GM18519 (cell line): ENCODE data around the gene PPP2R2D.
"Not testable (repeated sequence)": the region's sequence is repeated elsewhere in the genome, so short reads cannot be mapped to it uniquely, and the experiment has no call there.

Experiments used
- ATAC-seq: cut with Tn5 transposase; IDR thresholded peaks from one replicate; pipeline ENCODE4 v1.9.1; 2021; ENCODE audit warnings: mild to moderate bottlenecking, moderate library complexity; ENCODE audit not compliant: unreplicated experiment, low FRiP score

PPP2R2D gene

DNA sequence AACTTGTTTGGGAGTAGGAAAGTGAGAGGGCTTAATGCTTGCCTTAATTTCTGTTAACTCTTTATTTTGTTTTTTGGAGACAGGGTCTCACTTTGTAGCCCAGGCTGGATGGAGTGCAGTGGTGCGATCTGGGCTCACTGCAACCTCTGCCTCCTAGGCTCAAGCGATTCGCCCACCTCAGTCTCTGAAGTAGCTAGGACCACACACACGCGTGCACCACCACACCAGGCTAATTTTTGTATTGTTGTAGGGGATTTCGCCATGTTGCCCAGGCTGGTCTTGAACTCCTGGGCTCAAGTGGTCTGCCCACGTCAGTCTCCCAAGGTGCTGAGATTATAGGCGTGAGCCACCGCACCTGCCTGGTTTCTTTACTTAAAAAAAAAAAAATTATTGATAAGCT, 1.9 kb downstream of the PPP2R2D start:
- no peak for ATAC-seq

DNA sequence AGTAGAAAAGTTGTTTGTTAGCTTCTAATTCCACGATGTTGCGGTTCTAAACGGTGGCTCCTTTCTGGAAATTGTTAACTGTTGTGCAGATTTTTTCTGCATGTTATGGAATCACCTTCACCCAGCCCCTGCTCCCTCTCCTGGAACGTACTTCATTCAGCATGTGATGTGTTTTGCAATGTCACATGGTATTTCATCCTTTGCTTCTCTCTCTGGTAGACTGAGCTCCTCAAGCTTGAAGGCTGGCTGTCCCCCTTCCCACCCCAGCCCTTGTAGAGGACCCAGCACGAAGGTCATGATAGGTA, 4.4 kb downstream of the PPP2R2D start:
- no peak for ATAC-seq

DNA sequence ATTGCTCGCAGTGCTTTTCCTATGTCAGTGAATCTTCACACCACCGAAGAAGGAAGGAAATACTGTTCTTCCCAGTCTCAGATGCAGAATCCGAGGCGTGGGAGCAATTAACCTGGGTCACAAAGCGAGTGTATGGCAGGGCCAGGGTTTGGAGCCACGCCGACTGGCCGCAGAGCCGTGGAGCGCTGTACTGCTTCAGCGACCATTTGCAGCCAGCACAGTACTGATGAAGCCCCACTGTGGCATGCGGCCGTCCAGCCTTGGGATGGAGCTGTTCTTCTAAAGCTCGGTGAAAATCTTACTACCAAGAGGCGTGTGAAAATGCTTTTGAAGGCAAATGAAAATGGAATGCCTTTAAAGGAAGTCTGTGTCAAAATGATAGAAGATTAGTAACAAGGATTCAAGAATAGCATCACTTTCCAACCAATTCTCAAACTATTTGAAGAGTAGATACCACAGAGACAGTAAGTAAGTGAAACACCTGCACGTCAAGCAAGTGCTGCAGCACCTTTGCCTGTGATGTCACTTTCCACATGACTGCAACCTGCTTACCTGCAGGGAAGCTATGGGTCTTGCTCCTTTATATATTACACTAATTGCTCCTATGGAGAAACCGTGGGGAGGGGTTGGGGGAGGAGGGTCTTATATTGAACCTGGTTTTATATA, 4.9 kb downstream of the PPP2R2D start:
- no peak for ATAC-seq

DNA sequence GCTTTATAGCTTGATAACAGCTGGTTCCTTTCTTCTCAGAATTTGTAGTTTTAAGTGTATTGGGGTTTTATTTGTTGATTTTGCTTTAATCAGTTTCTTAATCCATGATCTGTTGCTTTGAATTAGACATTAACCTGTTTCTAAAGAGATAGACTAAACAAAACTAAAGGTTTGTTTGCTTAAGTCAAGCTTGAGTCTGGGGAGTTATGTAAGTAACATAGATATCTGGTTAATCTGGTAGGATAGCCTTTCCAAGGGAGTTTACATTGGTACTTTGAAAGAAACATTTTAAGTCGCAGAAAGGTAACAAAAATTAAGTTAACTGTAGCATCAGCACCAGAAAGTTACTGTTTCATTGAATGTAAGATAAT, 5.4 kb downstream of the PPP2R2D start:
- ATAC-seq: no peak

DNA sequence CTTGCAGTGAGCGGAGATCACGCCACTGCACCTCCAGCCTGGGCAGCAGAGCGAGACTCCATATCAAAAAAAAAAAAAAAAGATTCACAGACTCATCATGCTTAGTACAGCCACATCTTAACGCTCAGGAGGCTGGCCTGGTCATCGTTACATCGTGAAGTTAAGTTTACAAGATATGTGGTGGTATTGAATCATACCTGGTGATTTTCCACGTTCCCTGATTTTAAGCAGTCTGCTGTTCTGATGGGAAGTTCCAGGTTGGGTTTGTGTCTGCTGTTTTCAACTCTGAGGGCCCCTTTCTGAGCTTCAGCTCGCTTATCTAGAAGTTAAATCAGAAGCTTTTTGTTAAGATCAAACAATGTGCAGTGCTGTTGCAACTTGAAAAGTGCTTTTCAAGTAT, 6.9 kb downstream of the PPP2R2D start:
- no peak for ATAC-seq

DNA sequence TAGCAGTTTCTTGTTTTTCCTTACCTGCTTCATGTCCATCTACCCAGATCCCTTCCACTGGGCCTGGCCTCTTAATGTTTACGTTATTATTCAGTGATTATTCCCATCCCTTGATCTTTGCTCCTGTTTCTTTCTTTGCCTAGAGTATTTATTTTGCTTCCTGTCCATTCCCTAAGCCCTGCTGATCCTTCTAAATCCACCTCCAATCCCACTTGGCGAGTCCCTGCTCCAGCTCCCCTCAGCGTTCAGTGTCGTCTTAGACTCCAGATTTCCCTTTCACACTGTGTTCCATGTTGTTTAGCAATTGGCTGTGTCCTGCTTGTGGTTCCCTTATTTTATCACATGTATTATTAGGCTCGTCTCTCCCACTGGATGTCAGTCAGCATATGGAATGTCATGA, 7.3 kb downstream of the PPP2R2D start:
- no peak for ATAC-seq

DNA sequence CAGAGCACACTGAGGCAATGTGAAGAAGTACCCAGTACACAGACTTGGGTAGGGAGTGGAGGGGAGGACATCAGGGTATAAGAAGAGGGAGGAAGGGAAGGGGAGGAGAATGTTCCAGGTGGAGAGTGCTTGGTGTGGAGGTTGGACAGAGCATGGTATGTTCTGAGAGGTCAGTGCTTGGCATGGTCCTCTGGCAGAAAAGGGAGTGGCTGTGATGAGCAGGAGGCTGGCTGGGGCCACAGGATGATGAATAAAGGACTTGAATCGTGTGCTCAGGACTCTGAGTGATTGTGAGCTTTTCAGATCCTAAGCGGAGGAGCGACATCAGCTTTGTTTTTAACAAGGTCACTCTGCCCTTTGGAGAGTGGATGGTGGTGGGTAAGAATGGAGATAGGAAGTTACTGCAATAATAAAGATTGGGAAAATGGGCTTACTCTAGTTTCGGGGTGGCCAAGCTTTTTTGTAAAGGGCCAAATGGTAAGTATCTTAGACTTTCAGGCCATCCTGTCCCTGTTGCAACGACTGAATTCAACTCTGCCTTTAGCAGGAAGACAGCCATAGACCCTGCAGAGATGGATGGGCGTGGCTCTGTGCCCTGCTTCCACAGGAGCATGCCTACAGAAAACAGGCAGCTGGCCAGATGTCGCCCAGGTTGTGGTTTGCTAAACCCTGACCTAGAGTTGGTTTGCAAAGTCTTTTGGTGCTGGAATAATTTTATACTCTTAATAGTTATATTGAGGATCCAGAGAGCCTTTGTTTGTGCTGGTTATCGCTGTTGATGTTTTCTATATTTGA, 8.4 kb downstream of the PPP2R2D start:
- no peak for ATAC-seq

DNA sequence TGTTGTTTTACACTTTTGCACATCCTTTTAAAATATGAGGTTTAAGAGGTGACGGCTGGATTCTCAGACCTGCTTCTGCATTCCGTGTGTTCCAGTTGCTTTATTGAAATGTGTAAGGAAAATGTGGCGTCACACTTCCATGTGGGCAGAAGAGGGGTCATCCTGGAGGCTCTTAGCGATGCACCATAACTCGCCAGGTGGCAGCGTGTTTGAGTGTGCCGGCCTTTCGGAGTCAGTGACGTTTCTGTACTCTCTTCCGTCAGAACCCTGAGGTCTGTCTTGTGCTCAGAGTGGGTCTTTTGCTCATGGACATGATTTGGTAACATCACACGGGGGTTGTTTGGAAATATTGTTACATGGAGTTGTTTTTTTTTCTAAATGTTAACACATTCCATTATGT, 9.1 kb downstream of the PPP2R2D start:
- no peak for ATAC-seq

DNA sequence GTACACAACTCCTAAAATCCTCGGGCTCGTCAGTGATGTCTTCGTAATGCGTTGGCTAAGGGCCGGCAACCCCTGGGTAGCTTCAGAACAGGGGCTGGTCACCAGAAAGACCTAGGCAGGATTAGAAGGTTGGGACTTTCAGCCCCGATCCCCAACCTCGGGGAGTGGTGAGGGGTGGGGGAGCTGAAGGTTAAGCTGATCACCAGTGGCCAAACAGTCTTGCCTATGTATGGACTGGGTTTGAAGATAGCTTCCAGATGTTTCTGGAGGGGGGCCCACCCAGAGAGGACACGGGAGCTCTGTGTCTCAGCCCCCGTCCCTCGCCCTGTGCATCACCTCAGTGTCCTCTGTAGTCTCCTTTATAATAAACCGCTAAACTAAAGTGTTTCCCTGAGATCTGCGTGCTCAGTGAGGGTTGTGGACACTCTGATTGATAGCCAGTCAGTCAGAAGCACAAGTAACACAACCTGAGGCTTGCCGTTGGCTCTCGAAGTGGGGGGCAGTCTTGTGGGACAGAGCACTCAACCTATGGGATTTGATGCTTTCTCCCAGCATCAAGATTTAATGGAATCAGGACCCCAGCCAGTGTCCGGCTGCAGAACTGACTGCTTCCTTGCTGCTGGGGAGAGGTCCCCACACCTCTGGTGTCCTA, 10.0 kb downstream of the PPP2R2D start:
- ATAC-seq: no peak

DNA sequence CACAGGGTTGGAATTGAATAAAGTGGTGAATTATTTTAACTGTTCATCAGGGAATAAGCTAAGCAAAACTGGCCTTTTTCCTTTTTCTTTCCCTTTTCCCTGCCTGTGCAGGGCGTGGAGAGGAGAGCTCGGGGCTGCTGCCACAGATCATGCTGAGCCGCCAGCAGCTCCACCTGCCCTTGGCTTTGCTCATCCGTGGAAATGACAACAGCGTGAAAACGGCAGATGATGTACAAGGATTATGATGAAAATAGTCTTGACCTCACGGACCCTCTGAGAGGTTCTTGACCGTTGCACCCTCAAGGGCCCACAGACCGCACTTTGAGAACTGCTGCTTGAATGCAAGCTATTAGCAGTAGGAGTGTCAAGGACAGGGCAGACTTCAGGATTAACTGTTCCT, 10.6 kb downstream of the PPP2R2D start:
- ATAC-seq: no peak

DNA sequence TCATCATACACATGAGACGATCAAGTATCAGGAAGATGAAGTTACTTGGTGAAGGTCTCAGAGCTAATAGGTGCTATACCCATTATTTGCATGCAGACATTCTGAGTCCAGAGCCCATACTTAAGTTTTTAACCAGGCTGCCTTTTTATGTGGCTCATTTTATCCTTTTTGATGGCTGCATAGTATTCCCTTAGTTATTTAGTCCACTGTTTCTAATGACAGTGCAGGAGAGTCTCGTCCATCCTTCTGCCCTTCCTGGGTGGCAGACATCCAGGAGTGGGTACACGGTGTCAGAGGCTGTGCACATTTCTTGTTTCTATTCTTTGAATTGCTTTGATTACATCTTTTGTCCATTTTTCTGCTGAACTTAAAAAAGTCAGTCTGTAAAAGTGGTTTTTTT, 11.8 kb downstream of the PPP2R2D start:
- ATAC-seq: no peak

DNA sequence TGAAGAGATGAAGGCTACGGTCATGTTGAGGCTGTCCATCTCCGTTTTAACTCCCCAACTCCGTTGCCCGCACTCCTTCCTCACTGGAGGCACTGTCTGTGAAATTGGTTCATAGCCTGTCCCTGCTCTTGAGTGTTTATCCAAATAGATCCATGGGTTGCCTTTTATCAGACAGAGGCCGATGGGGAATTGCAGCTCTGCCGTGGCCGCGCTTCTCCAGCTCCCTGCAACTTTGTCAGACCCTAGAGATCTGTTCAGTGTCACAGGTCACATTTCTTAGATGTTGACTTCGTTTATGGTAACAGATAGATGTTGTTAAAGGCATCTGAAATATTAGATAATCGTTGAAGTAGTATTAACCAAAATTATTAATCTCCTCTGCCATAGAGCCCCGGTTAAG, 14.7 kb downstream of the PPP2R2D start:
- no peak for ATAC-seq

DNA sequence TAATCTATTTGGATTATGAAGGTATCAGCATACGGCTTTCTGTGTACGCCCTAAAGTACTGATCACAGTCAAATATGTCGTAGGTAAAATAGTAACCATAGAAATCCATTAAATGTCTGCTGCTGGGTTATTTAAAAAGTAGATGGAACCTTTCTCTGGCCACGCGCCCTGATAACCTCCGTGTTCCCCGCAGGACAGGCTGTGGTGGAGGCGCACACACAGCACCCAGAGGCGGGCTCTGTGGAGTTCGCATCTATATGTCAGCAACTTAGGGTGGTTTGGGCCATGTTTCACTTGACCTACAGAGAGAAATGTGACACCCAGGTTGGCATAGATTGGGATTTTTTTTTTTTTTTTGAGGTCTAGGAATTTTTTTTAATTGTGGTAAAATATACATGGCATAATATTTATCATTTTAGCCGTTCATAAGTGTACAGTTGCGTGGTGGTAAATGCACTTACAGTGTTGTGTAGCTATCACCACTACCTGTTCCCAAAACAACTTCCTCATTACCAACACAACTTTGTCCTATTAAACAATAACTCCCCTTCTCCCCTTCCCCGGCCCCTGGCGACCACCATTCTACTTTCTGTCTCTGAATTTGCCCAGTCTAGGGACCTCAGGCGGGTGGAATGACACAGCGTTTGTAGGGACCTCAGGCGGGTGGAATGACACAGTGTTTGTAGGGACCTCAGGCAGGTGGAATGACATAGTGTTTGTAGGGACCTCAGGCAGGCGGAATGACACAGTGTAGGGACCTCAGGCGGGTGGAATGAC, 15.4 kb downstream of the PPP2R2D start:
- ATAC-seq: no peak

DNA sequence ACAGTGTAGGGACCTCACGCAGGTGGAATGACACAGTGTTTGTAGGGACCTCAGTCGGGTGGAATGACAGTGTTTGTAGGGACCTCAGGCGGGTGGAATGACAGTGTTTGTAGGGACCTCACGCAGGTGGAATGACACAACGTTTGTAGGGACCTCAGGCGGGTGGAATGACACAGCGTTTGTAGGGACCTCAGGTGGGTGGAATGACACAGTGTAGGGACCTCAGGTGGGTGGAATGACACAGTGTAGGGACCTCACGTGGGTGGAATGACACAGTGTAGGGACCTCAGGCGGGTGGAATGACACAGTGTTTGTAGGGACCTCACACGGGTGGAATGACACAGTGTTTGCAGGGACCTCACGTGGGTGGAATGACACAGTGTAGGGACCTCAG, 16.0 kb downstream of the PPP2R2D start:
- ATAC-seq: not testable (repeated sequence)

DNA sequence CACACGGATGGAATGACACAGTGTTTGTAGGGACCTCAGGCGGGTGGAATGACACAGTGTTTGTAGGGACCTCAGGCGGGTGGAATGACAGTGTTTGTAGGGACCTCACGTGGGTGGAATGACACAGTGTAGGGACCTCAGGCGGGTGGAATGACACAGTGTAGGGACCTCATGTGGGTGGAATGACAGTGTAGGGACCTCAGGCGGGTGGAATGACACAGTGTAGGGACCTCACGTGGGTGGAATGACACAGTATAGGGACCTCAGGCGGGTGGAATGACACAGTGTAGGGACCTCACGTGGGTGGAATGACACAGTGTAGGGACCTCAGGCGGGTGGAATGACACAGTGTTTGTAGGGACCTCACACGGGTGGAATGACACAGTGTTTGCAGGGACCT, 16.7 kb downstream of the PPP2R2D start:
- ATAC-seq: not testable (repeated sequence)

DNA sequence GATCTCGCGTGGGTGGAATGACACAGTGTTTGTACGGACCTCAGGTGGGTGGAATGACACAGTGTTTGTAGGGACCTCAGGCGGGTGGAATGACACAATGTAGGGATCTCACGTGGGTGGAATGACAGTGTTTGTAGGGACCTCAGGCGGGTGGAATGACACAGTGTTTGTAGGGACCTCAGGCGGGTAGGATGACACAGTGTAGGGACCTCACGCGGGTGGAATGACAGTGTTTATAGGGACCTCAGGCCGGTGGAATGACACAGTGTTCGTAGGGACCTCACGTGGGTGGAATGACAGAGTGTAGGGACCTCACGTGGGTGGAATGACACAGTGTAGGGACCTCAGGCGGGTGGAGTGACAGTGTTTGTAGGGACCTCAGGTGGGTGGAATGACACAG, 18.7 kb downstream of the PPP2R2D start:
- ATAC-seq: not testable (repeated sequence)

DNA sequence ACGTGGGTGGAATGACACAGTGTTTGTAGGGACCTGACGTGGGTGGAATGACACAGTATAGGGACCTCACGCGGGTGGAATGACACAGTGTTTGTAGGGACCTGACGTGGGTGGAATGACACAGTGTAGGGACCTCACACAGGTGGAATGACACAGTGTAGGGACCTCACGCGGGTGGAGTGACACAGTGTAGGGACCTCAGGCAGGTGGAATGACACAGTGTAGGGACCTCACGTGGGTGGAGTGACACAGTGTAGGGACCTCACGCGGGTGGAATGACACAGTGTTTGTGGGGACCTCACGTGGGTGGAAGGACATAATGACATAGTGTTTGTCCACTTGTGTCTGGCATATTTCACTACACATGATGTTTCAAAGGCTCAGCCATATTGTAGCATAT, 19.3 kb downstream of the PPP2R2D start:
- ATAC-seq: no peak

DNA sequence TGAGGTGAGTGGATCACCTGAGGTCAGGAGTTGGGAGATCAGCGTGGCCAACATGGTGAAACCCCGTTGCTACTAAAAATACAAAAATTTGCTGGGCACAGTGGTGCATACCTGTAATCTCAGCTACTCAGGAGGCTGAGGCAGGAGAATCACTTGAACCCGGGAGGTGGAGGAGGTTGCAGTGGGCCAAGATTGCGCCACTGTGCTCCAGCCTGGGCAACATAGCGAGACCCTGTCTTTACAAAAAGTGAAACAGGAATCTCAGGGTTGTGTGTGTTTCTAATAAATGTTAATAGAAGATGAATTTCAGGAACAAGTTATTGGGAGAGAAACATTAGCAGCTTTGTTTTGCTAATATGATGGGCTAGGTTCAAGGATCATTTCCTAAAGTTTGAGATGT, 19.9 kb downstream of the PPP2R2D start:
- no peak for ATAC-seq

DNA sequence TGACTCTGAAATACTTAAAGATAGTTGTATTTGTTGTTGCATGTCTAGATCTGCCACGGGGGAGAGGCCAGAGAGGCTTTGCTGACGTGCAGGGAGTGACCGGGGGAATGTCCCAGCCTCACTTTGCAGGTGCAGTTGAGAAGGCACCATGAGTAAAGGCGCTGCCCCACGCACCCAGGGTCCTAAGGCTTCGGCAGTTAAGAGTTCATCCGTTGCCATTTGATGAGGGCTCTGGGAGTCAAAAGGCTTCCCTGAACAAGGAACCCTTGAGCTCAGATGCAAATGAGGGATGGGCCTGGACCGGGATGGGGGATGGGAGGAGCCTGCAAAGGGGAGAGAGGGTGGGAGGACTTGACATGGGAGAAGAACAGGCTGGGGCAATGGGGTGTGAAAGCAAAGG, 20.4 kb downstream of the PPP2R2D start:
- ATAC-seq: no peak

DNA sequence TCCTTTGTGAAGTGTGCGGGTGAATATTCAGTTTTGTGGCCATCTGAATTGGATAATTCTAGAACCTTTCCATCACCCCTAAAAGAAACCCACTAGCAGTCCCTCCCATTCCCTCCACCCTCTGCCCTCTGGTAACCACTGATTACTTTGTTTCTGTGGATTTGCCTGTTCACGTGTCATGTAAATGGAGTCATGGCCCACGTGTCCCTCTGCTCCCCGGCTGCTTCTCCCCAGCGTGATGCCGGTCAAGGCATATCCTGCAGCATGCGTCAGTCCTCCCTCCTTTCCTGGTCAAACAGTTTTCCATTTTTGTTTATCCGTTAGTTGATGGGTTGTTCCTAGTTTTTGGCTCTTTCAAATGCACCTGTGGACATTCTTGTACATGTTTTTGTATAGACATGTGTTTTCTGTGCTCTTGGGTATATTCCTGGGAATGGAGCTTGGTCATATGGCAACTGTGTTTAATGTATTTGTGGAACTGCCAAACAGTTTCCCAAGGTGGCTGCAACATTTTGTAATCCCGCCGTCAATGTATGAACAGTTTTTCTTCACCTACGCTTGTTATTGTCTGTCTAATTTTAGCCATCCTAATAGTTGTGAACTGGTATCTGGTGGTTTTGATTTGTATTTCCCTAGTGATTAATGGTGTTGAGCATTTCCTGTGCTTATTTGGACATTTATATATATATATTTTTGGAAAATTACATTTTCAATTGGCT, 22.4 kb downstream of the PPP2R2D start:
- no peak for ATAC-seq
